ENCODE data around the gene DEFB123. TPM values are rescaled to one million over a fixed set of nuclear protein-coding genes. Genes with fewer than 3 reads are reported as not detected.

Gene DEFB123
- total RNA-seq, 1 experiment from 2014 or later = not detected

DNA sequence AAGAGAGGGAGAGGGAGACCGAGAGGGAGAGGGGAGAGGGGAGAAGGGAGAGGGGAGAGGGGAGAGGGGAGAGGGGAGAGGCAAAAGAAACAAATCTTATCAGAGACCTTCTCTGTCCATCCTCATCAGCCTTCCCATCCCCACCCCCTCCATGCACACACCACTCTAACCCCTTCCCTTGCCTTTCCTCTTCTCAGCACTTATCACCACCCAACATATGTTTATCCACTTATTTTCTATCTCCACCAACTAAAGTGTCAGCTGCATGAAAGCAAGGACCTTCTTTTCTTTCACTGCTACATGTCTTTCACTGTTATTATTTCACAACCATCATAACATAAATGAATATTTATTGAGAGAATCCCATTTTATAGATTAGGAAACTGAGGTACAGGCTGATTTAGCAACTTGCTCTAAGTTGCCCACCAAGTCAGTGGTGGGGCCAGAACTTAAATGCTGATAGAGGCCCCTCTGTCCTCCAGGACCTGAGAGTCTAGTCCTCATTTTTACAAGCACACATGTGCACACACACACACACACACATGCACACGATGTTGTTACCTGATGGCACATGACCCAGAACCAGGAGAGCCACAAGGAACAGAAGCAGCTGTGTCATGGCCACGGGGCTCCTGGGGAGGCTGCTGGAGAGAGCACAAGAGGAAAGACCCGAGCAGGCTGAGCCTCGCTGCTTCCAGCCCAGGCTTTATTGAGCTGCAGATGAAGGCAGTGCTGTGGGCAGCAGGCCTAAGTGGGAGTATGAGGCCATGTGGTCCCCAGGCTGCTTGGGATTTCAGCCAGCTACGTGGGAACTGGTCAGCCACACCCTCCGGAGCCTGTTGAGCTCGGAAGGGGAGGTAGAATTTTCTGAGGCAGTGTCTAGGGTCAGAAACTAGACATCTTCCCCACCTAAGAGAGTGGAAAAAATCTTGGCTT is 32.2 kb downstream of the DEFB123 start:
- POLR2A ChIA-PET = interaction anchor here (1.4 kb wide), 1 partner anchor 9 kb away, joined by 4 read pairs; no protein-coding TSS in a partner anchor
- Mint-ChIP-seq H3K4me3 (ENCODE audit: unreplicated experiment) (no peak overlapping the region), H3K9me3 (ENCODE audit: unreplicated experiment) (no peaks in the 10 kb centered on the region), H3K36me3 (ENCODE audit: insufficient read depth, unreplicated experiment) (no peaks in the 10 kb centered on the region), H3K27ac (ENCODE audit: low read depth, unreplicated experiment) (no peak overlapping the region), H3K27me3 (ENCODE audit: insufficient read depth, unreplicated experiment) (peaks cover 9% of the 10 kb centered on the region), H3K4me1 (ENCODE audit: insufficient read depth, unreplicated experiment) (peaks cover 15% of the 10 kb centered on the region)
- BruUV-seq (replicated peaks) = no TSS peak
- TF ChIP-seq, protein P1, sequence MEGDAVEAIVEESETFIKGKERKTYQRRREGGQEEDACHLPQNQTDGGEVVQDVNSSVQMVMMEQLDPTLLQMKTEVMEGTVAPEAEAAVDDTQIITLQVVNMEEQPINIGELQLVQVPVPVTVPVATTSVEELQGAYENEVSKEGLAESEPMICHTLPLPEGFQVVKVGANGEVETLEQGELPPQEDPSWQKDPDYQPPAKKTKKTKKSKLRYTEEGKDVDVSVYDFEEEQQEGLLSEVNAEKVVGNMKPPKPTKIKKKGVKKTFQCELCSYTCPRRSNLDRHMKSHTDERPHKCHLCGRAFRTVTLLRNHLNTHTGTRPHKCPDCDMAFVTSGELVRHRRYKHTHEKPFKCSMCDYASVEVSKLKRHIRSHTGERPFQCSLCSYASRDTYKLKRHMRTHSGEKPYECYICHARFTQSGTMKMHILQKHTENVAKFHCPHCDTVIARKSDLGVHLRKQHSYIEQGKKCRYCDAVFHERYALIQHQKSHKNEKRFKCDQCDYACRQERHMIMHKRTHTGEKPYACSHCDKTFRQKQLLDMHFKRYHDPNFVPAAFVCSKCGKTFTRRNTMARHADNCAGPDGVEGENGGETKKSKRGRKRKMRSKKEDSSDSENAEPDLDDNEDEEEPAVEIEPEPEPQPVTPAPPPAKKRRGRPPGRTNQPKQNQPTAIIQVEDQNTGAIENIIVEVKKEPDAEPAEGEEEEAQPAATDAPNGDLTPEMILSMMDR (IDR thresholded peaks at IDR 0.05; ENCODE audit: unreplicated experiment) = no peak
- no peak for DNase-seq (ENCODE audit: unreplicated experiment)
- CTCF ChIA-PET = interaction anchor here (0.8 to 6.4 kb wide), 3 partner anchors 13 to 60 kb away, joined by 5 to 54 read pairs (median 33); no protein-coding TSS in a partner anchor
- intact Hi-C loops (cut with micrococcal nuclease) = no loop called here

DNA sequence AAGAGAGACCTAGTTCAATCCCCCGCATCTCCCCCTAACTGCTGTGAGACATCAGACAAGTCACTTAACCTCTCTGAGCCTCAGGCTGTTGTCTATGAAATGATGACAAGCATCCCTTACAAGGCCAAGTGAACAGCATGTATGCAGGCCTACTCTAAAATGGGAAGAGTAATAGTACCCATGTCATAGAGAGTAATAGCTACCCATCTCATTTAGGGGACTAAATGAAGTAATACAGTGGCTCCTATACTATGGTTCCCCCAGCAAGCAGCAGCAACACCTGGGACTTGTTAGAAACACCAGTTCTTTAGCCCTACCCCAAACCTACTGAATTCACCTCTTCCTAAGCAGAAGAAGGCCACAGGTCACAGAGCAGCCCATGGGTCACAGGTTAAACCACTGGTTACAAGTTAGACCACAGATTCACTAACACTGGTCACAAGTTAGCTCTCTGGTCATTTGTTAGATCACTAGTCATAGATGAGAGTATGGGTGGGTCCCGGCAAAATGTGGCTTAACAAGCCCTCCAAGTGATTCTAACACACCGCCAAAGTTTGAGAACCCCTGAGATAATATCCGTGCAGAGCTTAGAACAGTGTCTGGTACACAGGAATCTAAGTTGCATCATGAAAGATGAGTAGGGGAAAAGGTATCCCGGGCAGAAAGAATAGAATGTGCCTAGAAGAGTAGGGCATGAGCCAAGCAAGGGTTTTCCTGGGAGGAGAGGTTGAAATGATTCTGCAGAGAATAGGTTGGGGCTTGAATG is 33.1 kb downstream of the DEFB123 start:
- intact Hi-C loops (cut with micrococcal nuclease) = no loop called here
- Mint-ChIP-seq H3K4me3 (ENCODE audit: unreplicated experiment) (no peak overlapping the region), H3K27me3 (ENCODE audit: insufficient read depth, unreplicated experiment) (peaks cover under 1% of the 10 kb centered on the region), H3K27ac (ENCODE audit: low read depth, unreplicated experiment) (no peak overlapping the region), H3K9me3 (ENCODE audit: unreplicated experiment) (no peaks in the 10 kb centered on the region), H3K4me1 (ENCODE audit: insufficient read depth, unreplicated experiment) (peaks cover 15% of the 10 kb centered on the region), H3K36me3 (ENCODE audit: insufficient read depth, unreplicated experiment) (no peaks in the 10 kb centered on the region)
- BruUV-seq (replicated peaks) = no TSS peak
- TF ChIP-seq, protein P1 (IDR thresholded peaks at IDR 0.05; ENCODE audit: unreplicated experiment) = no peak
- no peak for DNase-seq (ENCODE audit: unreplicated experiment)
- ChIA-PET CTCF (interaction anchor here (0.8 to 6.4 kb wide), 4 partner anchors 14 to 60 kb away, joined by 4 to 54 read pairs (median 19); no protein-coding TSS in a partner anchor), POLR2A (interaction anchor here (1.4 kb wide), 1 partner anchor 8 kb away, joined by 4 read pairs; no protein-coding TSS in a partner anchor)

DNA sequence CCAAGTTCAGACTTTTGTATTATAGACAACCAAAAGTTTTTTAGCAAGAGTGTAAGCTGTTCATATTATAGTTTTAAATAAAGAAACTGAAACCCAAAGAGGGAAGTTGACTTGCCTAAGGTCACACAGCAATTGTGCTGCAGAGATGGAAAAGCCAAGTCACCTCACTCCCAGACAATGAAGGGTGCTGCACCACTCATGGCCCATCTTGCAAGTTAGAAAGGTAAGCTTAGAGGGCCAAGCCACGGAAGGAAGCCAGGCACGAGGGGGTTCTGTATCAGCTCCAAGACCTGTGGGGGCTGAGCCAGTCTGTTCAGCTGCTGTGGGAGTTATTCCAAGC is 33.6 kb downstream of the DEFB123 start:
- no peak overlapping the region for H3K27ac Mint-ChIP-seq (ENCODE audit: low read depth, unreplicated experiment)
- TF ChIP-seq, protein P1 (IDR thresholded peaks at IDR 0.05; ENCODE audit: unreplicated experiment) = no peak
- no peak overlapping the region for H3K4me3 Mint-ChIP-seq (ENCODE audit: unreplicated experiment)
- H3K9me3 Mint-ChIP-seq (ENCODE audit: unreplicated experiment) = no peaks in the 10 kb centered on the region
- DNase-seq (ENCODE audit: unreplicated experiment) = no peak
- CTCF ChIA-PET = interaction anchor here (0.8 to 6.4 kb wide), 4 partner anchors 14 to 139 kb away, joined by 3 to 54 read pairs (median 18); no protein-coding TSS in a partner anchor
- no TSS peak for BruUV-seq (replicated peaks)
- POLR2A ChIA-PET = interaction anchor here (0.8 kb wide), 1 partner anchor 69 kb away, joined by 4 read pairs; no protein-coding TSS in a partner anchor
- H3K27me3 Mint-ChIP-seq (ENCODE audit: insufficient read depth, unreplicated experiment) = no peaks in the 10 kb centered on the region
- H3K36me3 Mint-ChIP-seq (ENCODE audit: insufficient read depth, unreplicated experiment) = no peaks in the 10 kb centered on the region
- intact Hi-C loops (cut with micrococcal nuclease) = no loop called here
- peaks cover 15% of the 10 kb centered on the region for H3K4me1 Mint-ChIP-seq (ENCODE audit: insufficient read depth, unreplicated experiment)
